Measurements from ENCODE around the gene IRF8. TPM values are rescaled to one million over a fixed set of nuclear protein-coding genes. Genes with fewer than 3 reads are reported as not detected.

Gene IRF8
- polyA plus RNA-seq, 1 of the 3 experiments (the other 2 are of a cell fraction): not detected

- ChIA-PET POLR2A (no interaction called here), CTCF (no interaction called here)
- no peak overlapping the region for H3K9ac ChIP-seq
- no peak overlapping the region for H2AFZ ChIP-seq (ENCODE audit: low read depth)
- H3K4me1 ChIP-seq (ENCODE audit: control insufficient read depth in 1 of 2, insufficient read depth in 2 of 2, low read depth in 1 of 2, low read length in 1 of 2): no peaks in the 10 kb centered on the region
- H3K36me3 ChIP-seq (replicated peaks in 1 of 2; ENCODE audit: control insufficient read depth in 1 of 2, insufficient read depth in 2 of 2, low read length in 1 of 2): no peaks in the 10 kb centered on the region
- no peaks in the 10 kb centered on the region for H3F3A ChIP-seq (replicated peaks; ENCODE audit: insufficient read depth)
- no peaks in the 10 kb centered on the region for H3K9me2 ChIP-seq
- DNase-seq: no peak
- no peaks in the 10 kb centered on the region for H4K20me1 ChIP-seq (ENCODE audit: insufficient read depth)
- H3K9me3 ChIP-seq: no peaks in the 10 kb centered on the region
- peaks cover 85% of the 10 kb centered on the region for H3K27me3 ChIP-seq (ENCODE audit: insufficient read depth)
- no peak overlapping the region for H3K4me2 ChIP-seq
- TF ChIP-seq NRF1 (IDR thresholded peaks at IDR 0.05; ENCODE audit: low read depth, low read length): no peak
- no peak for TF ChIP-seq IRF3 (IDR thresholded peaks at IDR 0.05; ENCODE audit: low read depth, low read length)
- no peak for TF ChIP-seq FOSL2 (IDR thresholded peaks at IDR 0.05; ENCODE audit: borderline replicate concordance, low read depth)
- no peak for TF ChIP-seq FOXM1 (IDR thresholded peaks at IDR 0.05; ENCODE audit: low read depth)
- no peak for TF ChIP-seq TAF1 (IDR thresholded peaks at IDR 0.05; ENCODE audit: borderline replicate concordance, low read depth, low read length)
- TF ChIP-seq YY1 (IDR thresholded peaks at IDR 0.05; ENCODE audit: low read depth): no peak
- TF ChIP-seq ELF1 (IDR thresholded peaks at IDR 0.05): no peak
- TF ChIP-seq SMC3 (IDR thresholded peaks at IDR 0.05; ENCODE audit: low read depth, low read length): no peak
- TF ChIP-seq RCOR1 (IDR thresholded peaks at IDR 0.05; ENCODE audit: low read length): no peak
- TF ChIP-seq RFX5 (IDR thresholded peaks at IDR 0.05; ENCODE audit: low read length): no peak
- TF ChIP-seq EP300 (IDR thresholded peaks at IDR 0.05; ENCODE audit: borderline replicate concordance in 1 of 2, low read depth in 1 of 2, low read length in 1 of 2): no peak
- no peak for TF ChIP-seq CTCF (IDR thresholded peaks at IDR 0.05)
- TF ChIP-seq RXRA (IDR thresholded peaks at IDR 0.05; ENCODE audit: borderline replicate concordance, low read depth): no peak
- TF ChIP-seq POLR2AphosphoS5 (IDR thresholded peaks at IDR 0.05; ENCODE audit: low read depth, low read length): no peak
- 5% methylated on average over 14 of the region's 14 CpGs for WGBS (ENCODE audit: low lambda C conversion rate)
- H3K27ac ChIP-seq (ENCODE audit: low read depth in 2 of 2, low read length in 1 of 2): no peak overlapping the region
- H3K4me3 ChIP-seq (ENCODE audit: low read depth in 2 of 2, low read length in 1 of 2): no peak overlapping the region
- no peaks in the 10 kb centered on the region for H3K79me2 ChIP-seq (ENCODE audit: insufficient read depth)
Measured at GRCh38 chr16:85948616-85949265, 49.8 kb downstream of the IRF8 start.

DNA sequence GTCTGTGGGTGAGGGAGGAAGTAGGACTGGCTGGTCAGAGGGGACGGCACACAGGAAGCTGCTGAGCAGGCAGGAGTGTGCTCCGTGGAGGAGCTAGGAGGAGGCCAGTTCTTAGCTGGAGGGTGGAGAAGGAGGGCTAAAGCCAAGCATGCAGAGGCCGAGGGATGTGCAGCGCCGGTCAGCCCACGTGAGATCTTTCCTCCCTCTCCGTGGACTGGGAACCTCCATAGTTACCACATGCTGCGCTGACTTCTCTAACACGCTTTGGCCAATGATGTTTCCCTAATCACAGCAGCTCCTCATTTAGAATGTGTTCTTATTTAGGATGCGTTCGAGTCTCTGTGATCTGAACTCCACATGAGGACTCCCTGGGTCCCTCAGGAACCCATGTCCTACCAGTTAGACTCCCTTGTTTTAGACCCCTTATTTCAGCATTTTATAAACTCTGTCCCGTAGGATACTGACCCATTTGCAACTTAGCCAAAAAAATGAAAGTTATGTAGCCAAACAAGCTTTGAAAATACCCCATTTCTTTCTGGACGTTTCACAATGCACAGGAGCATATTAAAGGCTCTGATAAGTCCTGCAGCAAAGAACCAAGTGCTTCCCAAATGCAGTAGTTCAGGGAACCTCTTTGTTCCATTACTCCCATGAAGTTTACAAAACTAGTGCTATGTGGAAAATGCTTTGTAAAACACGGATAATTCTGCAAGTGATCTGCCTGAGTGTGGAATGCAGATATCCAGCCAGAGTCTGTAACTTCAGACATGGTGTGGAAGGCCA, 51.4 kb downstream of the IRF8 start:
- no peak overlapping the region for H3K27ac ChIP-seq (ENCODE audit: low read depth in 2 of 2, low read length in 1 of 2)
- no peak for DNase-seq
- no peaks in the 10 kb centered on the region for H3K36me3 ChIP-seq (replicated peaks in 1 of 2; ENCODE audit: control insufficient read depth in 1 of 2, insufficient read depth in 2 of 2, low read length in 1 of 2)
- no peak overlapping the region for H3K9ac ChIP-seq
- H2AFZ ChIP-seq (ENCODE audit: low read depth): no peak overlapping the region
- H3K9me2 ChIP-seq: no peaks in the 10 kb centered on the region
- CTCF ChIA-PET: interaction anchor here (0.9 to 1.2 kb wide), 2 partner anchors 66 to 129 kb away, joined by 3 read pairs; no protein-coding TSS in a partner anchor
- H3K27me3 ChIP-seq (ENCODE audit: insufficient read depth): peaks cover 95% of the 10 kb centered on the region
- POLR2A ChIA-PET: no interaction called here
- H3K9me3 ChIP-seq: no peaks in the 10 kb centered on the region
- H3K4me3 ChIP-seq (ENCODE audit: low read depth in 2 of 2, low read length in 1 of 2): no peak overlapping the region
- no peaks in the 10 kb centered on the region for H4K20me1 ChIP-seq (ENCODE audit: insufficient read depth)
- no peak overlapping the region for H3K4me2 ChIP-seq
- H3K4me1 ChIP-seq (ENCODE audit: control insufficient read depth in 1 of 2, insufficient read depth in 2 of 2, low read depth in 1 of 2, low read length in 1 of 2): no peaks in the 10 kb centered on the region
- no peaks in the 10 kb centered on the region for H3F3A ChIP-seq (replicated peaks; ENCODE audit: insufficient read depth)
- 13% methylated on average over 13 of the region's 14 CpGs for WGBS (ENCODE audit: low lambda C conversion rate)
- H3K79me2 ChIP-seq (ENCODE audit: insufficient read depth): no peaks in the 10 kb centered on the region
- TF ChIP-seq MXI1 (IDR thresholded peaks at IDR 0.05; ENCODE audit: low read depth, low read length): no peak
- TF ChIP-seq TEAD4 (IDR thresholded peaks at IDR 0.05; ENCODE audit: borderline replicate concordance, insufficient read depth): no peak
- no peak for TF ChIP-seq TCF12 (IDR thresholded peaks at IDR 0.05)
- no peak for TF ChIP-seq GABPA (IDR thresholded peaks at IDR 0.05; ENCODE audit: low read depth)
- no peak for TF ChIP-seq CTCF (IDR thresholded peaks at IDR 0.05)
- TF ChIP-seq MEF2A (IDR thresholded peaks at IDR 0.05; ENCODE audit: borderline replicate concordance, low read depth): no peak
- no peak for TF ChIP-seq GATA2 (CRISPR knock-in tag; IDR thresholded peaks at IDR 0.05)
- no peak for TF ChIP-seq SIN3A (IDR thresholded peaks at IDR 0.05; ENCODE audit: borderline replicate concordance, low read depth, low read length)
- no peak for TF ChIP-seq EP300 (IDR thresholded peaks at IDR 0.05; ENCODE audit: borderline replicate concordance in 1 of 2, low read depth in 1 of 2, low read length in 1 of 2)
- no peak for TF ChIP-seq PBX3 (IDR thresholded peaks at IDR 0.05)
- TF ChIP-seq TAF1 (IDR thresholded peaks at IDR 0.05; ENCODE audit: borderline replicate concordance, low read depth, low read length): no peak

Data from SK-N-SH (cell line).